Measurements from ENCODE around the gene OR1Q1.
"Not testable (repeated sequence)": the region's sequence is repeated elsewhere in the genome, so short reads cannot be mapped to it uniquely, and the experiment has no call there.

Gene OR1Q1, protein sequence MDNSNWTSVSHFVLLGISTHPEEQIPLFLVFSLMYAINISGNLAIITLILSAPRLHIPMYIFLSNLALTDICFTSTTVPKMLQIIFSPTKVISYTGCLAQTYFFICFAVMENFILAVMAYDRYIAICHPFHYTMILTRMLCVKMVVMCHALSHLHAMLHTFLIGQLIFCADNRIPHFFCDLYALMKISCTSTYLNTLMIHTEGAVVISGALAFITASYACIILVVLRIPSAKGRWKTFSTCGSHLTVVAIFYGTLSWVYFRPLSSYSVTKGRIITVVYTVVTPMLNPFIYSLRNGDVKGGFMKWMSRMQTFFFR

DNA sequence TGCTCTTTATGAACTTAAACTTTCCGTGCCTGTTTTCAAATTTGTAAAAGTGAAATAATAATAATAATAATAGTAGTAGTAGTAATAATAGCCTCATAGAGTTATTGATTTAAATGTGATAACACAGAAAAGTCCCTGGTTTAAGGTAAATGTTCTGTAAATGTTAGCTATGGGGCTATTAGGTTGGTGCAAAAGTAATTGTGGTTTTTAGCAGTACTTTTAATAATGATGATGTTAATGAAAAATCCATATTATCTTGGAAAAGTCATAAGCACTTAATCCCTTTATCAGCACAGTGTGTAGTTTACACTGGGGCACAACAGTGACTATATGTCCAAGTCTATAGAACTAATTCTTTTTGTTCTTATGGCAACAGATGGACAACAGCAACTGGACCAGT is at the start of gene OR1Q1:
Gene OR1Q1 (plus strand): TSS at position 377 of the 400 bp plus-strand sequence. CDS start 0 bp downstream, at position 377.
- no peak for DNase-seq (ENCODE audit: low spot score)

DNA sequence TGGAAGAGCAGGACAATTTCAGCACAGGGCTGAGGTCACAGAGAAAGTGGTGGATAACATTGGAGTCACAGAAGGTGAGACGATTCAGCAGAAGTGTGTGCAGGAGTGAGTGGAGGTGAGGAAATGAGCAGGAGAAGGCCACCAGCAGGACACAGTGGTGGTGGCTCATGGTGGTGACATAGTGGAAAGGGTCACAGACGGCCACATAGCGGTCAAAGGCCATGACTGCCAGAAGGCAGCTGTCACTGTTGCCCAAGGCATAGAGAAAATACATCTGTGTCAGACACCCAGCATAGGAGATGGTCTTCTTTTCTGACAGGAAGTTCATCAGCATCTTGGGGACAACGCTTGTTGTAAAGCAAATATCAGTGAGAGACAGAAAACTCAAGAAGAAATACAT is 46.6 kb upstream of the OR1Q1 start:
- no peak for DNase-seq (ENCODE audit: low spot score)

DNA sequence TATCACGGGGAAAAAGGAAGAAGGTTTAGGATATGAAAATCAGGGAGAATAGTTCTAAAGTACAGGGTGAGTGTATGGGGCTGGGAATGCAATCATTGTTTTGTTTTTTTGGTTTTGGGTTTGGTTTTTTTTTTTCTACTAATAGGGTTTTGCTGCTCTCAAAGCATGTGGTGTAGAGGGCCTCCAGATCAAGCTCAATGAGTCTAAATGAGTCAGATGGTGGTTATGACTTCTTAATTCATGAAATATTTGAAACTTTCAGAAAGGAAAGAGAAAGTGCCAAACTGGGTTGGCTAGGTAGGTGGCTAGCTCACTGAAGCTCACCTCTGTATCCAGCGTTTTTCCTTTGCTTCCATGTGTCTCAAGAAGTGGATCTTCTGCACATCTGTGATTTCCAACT is 42.1 kb upstream of the OR1Q1 start:
- DNase-seq (ENCODE audit: low spot score) = no peak

DNA sequence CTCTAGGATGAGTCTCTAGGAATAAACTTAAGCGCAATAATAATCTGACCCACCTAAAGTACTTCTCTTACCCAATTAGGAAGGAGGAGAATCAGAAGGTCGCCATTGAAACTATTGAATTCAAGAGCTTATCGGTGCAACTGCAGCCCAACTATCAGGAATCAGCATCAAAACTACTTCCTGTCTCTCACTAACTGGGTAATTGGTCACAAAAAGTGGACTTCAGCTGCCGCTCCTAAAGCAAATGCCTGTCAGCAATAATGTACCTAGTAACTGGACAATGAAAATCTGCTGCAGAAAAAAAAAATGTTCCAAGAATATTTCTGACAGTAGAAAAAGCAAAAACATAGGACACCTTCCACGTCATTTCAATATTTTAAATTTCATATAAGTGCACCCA is 34.7 kb upstream of the OR1Q1 start:
- DNase-seq (ENCODE audit: low spot score) = no peak

DNA sequence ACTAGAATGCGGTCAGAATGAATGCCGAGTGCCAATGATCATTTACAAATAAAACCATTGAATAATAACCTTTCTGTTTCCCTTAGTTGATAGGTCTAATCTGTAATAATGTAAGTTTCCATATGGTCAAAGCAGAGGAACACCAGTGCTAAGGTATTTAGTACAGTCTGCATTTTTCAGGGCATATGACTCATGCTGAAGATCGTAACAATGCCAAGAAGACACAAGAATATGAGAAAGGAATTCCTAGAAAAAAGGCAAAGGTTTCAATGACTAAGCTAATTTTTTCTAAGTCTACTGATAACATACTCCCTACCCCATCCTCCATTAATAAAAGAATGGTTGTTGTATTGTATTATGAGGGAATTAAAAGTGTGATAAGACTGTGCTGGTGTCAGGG is 34.2 kb upstream of the OR1Q1 start:
- no peak for DNase-seq (ENCODE audit: low spot score)

DNA sequence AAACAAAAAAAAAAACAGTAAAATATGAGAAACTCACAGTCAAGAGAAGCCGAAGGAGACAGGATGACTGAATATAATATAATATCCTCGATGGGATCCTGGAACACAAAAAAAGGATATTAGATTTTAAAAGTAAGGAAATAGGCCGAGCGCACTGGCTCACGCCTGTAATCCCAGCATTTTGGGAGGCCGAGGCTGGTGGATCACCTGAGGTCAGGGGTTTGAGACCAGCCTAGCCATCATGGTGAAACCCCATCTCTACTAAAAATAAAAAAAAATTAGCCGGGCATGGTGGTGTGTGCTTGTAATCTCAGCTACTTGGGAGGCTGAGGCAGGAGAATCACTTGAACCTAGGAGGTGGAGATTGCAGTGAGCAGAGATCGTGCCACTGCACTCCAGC is 31.3 kb upstream of the OR1Q1 start, which contains the start of gene OR1L8:
Gene OR1L8 (minus strand): TSS at position 101 of the 400 bp plus-strand sequence. CDS start 14,907 bp downstream, outside the sequence.
- DNase-seq (ENCODE audit: low spot score) = not testable (repeated sequence)

DNA sequence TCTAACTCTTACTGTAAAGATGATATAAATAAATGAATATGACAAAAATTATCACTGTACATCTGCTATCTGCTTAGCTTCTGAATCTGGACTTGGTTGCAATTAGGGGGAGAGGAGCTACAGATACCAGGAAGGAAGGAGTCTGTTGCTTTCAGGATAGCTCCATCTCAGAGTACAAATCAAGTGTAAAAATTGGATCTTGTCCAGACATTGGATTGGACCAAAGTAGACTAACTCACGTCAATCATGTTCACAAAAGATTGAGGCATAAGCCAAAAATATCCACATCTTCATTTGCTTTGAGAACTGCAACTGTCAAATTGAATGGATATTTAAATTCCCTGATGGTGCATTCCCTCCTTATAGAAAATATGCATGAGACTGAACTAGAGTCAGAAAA is 8.8 kb upstream of the OR1Q1 start:
- DNase-seq (ENCODE audit: low spot score) = no peak

DNA sequence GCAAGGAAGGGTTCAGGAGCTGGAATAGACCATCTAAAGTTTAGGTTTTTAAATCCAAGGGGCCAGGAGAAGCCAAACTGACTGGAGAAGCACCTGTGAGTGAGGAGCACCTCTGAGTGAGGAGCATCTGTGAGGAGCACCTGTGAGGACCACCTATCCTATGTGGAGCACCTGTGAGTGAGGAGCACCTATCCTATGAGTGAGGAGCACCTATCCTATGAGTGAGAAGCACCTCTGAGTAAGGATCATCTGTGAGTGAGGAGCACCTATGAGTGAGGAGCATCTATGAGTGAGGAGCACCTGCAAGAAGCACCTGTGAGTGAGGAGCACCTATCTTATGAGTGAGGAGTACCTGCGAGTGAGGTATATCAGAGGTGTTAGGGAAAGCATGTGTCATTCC is 8.0 kb upstream of the OR1Q1 start:
- no peak for DNase-seq (ENCODE audit: low spot score)

DNA sequence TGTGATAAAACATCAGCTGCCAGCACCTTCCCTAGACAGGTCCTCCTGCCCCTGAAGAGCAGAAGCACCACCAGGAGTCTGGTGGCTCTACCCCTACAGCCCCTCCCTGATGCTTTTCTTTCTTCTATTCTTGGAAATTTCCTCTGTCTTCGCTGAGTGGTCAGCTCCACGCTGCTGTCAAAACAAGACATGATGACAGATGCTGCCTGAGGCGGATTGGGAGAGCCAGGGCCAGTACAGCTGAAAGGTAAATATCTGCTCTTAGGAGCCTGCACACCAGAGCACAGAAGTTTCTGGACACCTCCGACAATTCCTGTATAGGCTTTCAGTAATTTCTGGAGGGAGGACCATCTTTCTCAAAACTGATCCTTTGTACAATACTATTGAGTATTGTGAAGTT is 4.7 kb upstream of the OR1Q1 start:
- no peak for DNase-seq (ENCODE audit: low spot score)

DNA sequence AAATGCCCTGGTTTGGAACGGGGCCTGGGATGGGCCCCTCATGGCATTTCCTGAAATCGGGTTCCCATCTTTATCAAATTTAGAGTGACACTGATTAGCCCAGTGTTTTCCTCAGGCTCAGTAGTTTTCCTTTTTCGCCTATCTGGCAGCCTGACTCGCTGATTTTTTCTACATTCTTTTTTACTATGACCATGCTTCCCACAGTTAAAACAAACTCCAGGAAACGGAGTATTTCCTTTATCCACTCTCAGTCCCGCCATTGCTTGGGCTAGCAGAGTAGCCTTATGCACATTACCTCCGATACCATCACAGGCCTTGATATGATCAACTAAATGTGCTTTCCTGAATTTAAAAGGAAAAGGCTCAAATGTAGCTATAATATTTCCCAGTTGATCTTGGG is 5.5 kb downstream of the OR1Q1 start:
- DNase-seq (ENCODE audit: low spot score) = no peak

DNA sequence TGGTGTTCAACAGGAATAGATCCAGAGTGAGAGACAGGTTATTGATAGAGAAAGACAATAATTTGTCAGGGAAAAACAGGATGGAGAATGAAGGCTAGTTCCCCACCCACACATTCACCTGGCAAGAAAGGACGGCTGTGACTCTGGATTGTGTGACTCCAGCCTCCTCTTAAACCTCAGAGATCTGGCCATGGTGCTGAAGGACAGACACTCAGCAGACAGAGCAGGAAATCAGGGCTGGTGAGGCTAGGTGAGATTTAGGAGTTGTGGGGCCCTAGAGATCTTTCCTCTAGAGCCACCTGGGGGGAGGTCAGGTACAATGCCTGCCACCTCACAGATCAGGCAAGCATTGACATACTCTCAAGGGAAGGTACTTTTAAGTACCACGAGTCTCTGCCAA is 27.7 kb downstream of the OR1Q1 start:
- DNase-seq (ENCODE audit: low spot score) = no peak

DNA sequence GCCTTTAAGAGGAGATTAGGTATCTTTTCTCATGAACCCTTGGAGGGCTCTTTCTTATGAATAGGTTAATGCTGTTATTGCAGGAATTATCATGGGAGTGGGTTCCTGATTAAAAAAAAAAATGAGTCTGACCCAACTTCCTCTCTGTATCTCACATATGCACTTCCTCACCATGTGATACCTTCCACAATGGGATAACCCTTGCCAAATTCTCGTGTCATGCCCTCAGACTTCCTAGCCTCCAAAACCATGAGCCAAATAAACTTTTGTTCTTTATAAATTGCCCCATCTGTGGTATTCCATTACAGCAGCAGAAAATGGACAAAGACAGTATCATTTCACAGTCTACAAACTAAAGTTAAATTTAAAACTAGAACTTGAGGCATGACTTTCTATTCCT is 41.8 kb downstream of the OR1Q1 start:
- no peak for DNase-seq (ENCODE audit: low spot score)

DNA sequence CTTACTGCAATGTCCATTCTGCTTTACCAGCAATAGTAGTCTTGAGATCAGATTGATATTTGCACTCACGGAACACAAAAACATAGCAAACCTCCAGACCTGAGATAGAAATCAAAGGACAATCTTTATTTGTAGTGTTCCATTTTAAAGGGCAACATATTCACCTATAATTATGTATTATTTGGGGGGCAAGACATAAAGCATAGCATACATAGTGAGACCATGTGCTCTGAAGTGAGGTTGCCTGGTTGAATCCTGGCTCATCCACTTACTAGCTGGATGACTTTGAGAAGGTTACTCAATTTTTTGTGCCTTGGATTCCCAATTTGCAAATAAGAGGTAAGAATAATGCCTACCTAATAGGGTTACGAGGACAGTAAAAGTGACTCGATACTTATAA is 43.0 kb downstream of the OR1Q1 start, which contains the start of gene OR1B1:
Gene OR1B1 (minus strand): TSS at position 101 of the 400 bp plus-strand sequence.
- no peak for DNase-seq (ENCODE audit: low spot score)

DNA sequence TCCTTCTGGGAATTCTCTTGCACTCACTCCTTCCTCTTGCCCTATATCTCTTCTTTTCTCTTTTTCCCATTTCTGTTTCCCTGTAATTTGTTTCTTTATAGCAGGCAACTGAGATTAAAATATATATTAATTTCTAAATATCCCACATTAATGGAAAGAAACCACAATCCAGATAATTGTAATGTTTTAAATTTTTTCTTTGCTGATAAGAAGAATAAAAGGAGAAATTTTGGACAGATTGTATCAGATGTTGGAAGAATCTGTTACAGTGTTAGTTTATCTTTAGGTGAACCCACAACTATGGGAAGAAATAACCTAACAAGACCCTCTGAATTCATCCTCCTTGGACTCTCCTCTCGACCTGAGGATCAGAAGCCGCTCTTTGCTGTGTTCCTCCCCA is 46.9 kb downstream of the OR1Q1 start, which contains the start of gene OR1L1:
Gene OR1L1 (plus strand): TSS at position 301 of the 400 bp plus-strand sequence. CDS start 0 bp downstream, at position 301.
- no peak for DNase-seq (ENCODE audit: low spot score)
